ENCODE measurements around the gene ADRB2.

DNA sequence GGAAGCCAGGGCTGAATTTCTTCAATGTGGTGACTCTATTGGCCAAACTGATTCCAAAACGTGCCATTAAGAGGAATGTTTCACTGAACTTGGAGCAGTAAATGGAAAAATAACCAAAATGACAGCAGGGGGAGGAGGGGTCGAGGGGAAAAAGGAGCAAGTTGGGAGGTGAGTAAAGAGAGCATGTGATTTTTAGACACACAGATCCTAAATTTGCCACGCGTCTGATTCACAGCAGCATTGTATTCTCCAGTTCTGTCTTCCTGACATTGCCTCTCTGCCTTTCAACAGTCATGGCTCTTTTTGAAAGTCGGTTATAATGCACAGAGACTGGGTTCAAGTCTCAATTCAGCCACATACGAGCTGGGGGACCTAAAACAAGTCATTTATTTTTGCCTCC is 22.0 kb upstream of the ADRB2 start:
- TF ChIP-seq ZFP3 (CRISPR knock-in tag; IDR thresholded peaks at IDR 0.05), result no peak
- TF ChIP-seq, protein P1, sequence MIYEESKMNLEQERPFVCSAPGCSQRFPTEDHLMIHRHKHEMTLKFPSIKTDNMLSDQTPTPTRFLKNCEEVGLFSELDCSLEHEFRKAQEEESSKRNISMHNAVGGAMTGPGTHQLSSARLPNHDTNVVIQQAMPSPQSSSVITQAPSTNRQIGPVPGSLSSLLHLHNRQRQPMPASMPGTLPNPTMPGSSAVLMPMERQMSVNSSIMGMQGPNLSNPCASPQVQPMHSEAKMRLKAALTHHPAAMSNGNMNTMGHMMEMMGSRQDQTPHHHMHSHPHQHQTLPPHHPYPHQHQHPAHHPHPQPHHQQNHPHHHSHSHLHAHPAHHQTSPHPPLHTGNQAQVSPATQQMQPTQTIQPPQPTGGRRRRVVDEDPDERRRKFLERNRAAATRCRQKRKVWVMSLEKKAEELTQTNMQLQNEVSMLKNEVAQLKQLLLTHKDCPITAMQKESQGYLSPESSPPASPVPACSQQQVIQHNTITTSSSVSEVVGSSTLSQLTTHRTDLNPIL (CRISPR knock-in tag; IDR thresholded peaks at IDR 0.05; ENCODE audit: low read depth), result no peak
- TF ChIP-seq, protein P2, sequence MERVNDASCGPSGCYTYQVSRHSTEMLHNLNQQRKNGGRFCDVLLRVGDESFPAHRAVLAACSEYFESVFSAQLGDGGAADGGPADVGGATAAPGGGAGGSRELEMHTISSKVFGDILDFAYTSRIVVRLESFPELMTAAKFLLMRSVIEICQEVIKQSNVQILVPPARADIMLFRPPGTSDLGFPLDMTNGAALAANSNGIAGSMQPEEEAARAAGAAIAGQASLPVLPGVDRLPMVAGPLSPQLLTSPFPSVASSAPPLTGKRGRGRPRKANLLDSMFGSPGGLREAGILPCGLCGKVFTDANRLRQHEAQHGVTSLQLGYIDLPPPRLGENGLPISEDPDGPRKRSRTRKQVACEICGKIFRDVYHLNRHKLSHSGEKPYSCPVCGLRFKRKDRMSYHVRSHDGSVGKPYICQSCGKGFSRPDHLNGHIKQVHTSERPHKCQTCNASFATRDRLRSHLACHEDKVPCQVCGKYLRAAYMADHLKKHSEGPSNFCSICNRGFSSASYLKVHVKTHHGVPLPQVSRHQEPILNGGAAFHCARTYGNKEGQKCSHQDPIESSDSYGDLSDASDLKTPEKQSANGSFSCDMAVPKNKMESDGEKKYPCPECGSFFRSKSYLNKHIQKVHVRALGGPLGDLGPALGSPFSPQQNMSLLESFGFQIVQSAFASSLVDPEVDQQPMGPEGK (CRISPR knock-in tag; IDR thresholded peaks at IDR 0.05; ENCODE audit: borderline replicate concordance), result no peak
- TF ChIP-seq ISL1 (CRISPR knock-in tag; IDR thresholded peaks at IDR 0.05), result no peak
